ENCODE results near the gene L3MBTL4.
"Not testable (repeated sequence)": the region's sequence is repeated elsewhere in the genome, so short reads cannot be mapped to it uniquely, and the experiment has no call there.

DNA sequence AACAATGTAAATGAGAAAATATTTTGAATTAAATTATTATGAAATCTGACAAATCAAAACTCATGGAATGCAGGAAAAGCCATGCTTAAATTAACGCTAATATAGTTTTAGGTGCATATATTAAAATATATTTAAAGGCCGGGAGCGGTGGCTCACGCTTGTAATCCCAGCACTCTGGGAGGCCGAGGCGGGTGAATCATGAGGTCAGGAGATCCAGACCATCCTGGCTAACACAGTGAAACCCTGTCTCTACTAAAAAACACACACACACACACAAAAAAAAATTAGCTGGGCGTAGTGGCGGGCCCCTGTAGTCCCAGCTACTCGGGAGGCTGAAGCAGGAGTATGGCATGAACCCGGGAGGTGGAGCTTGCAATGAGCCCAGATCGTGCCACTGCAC, 342.3 kb downstream of the L3MBTL4 start:
- TF ChIP-seq CTCF, POLR2AphosphoS5, POLR2A, EP300 (IDR thresholded peaks at IDR 0.05): not testable (repeated sequence)

Data from sigmoid colon (tissue), 4 donors.